Smooth muscle cell (in vitro differentiated cells): ENCODE data around the gene SNRPA. TPM values are rescaled to one million over a fixed set of nuclear protein-coding genes. Genes with fewer than 3 reads are reported as not detected.

Source experiments
- DNase-seq: peaks from one replicate; lab custom pipeline; 2025; ENCODE audit not compliant: unreplicated experiment; lab: John Stamatoyannopoulos, UW
- H2AFZ ChIP-seq: fragments of 200-600 bp; sonication (generic); 2 replicates; pipeline ENCODE4 v1.6.0; 2016; ENCODE audit warnings: antibody characterized with exemption, low read depth, mild to moderate bottlenecking
- H3F3A ChIP-seq: fragments of 200-600 bp; sonication (generic); 2 replicates; pipeline ENCODE4 v1.6.0; 2017; ENCODE audit warnings: antibody characterized with exemption, low read depth
- H3K27ac ChIP-seq: fragments of 200-600 bp; sonication (generic); 2 replicates; pipeline ENCODE4 v1.5.1; 2016; ENCODE audit warnings: low read depth, mild to moderate bottlenecking
- H3K27me3 ChIP-seq: fragments of 200-600 bp; sonication (generic); 2 replicates; pipeline ENCODE4 v1.6.1; 2016; ENCODE audit warnings: low read depth, mild to moderate bottlenecking
- H3K36me3 ChIP-seq: fragments of 200-600 bp; sonication (generic); 2 replicates; pipeline ENCODE4 v1.5.1; 2016; ENCODE audit warnings: low read depth
- H3K4me1 ChIP-seq: fragments of 200-600 bp; sonication (generic); 2 replicates; pipeline ENCODE4 v1.5.1; 2016; ENCODE audit warnings: low read depth
- H3K4me2 ChIP-seq: fragments of 200-600 bp; sonication (generic); 2 replicates; pipeline ENCODE4 v1.6.0; 2016; ENCODE audit warnings: mild to moderate bottlenecking
- H3K4me3 ChIP-seq: fragments of 200-600 bp; sonication (generic); 2 replicates; pipeline ENCODE4 v1.5.1; 2016; ENCODE audit warnings: mild to moderate bottlenecking
- H3K79me2 ChIP-seq: fragments of 200-600 bp; sonication (generic); 2 replicates; pipeline ENCODE4 v1.6.0; 2016; ENCODE audit warnings: low read depth, mild to moderate bottlenecking
- H3K9ac ChIP-seq: fragments of 200-600 bp; sonication (generic); 2 replicates; pipeline ENCODE4 v1.6.0; 2016; ENCODE audit warnings: low read depth
- H3K9me3 ChIP-seq: fragments of 200-600 bp; sonication (generic); replicated peaks from 2 replicates; pipeline ENCODE4 v1.5.1; 2016; ENCODE audit warnings: low read depth
- H4K20me1 ChIP-seq: fragments of 200-600 bp; sonication (generic); 2 replicates; pipeline ENCODE4 v1.6.0; 2016; ENCODE audit warnings: low read depth
- CTCF ChIP-seq: fragments of 200-600 bp; sonication (generic); IDR thresholded peaks from 2 replicates; pipeline ENCODE4 v1.5.1; 2017; ENCODE audit warnings: borderline replicate concordance, mild to moderate bottlenecking, antibody characterized with exemption; ENCODE audit not compliant: insufficient read depth, poor library complexity, severe bottlenecking
- WGBS: methylation state at CpG from one replicate; pipeline ENCODE4 v1.1.7; 2016; ENCODE audit warnings: low lambda C conversion rate; 5-methylcytosine and 5-hydroxymethylcytosine counted together
- polyA plus RNA-seq: library from polyadenylated mRNA; unstranded; fragments of >200 nt; fragmentation: Nextera tagmentation; extraction: Ambion mirVana; gene quantifications from 2 replicates; pipeline ENCODE4 v1.2.1, GENCODE V29; 2016
- total RNA-seq: library from RNA; depleted of rRNA; stranded (reverse); fragments of >200 nt; gene quantifications from 2 replicates; pipeline ENCODE4 v1.2.3, GENCODE V29; 2014

SNRPA gene
- total and polyA plus RNA-seq, 2 experiments from 2014 or later, result 30.3 to 87.7 TPM

GRCh38 chr19:40737102-40737644 lies 13.8 kb upstream of the SNRPA start:
- Histone ChIP-seq H3K27ac (no peak overlapping the region), H3K4me1 (no peaks in the 10 kb centered on the region), H3K4me3 (no peak overlapping the region), H3K4me2 (no peak overlapping the region), H4K20me1 (peaks cover 13% of the 10 kb centered on the region), H3K9ac (no peak overlapping the region), H3K27me3 (no peaks in the 10 kb centered on the region), H3K79me2 (no peaks in the 10 kb centered on the region), H3F3A (no peaks in the 10 kb centered on the region), H3K36me3 (peaks cover 4% of the 10 kb centered on the region), H3K9me3 (no peaks in the 10 kb centered on the region), H2AFZ (no peak overlapping the region)
- DNase-seq, result no peak
- no peak for TF ChIP-seq CTCF
- WGBS, result 94% methylated on average over 9 of the region's 9 CpGs

GRCh38 chr19:40739030-40739839 lies 11.8 kb upstream of the SNRPA start:
- Histone ChIP-seq H3K36me3 (peaks cover 4% of the 10 kb centered on the region), H3K9ac (no peak overlapping the region), H3K4me3 (no peak overlapping the region), H3K27me3 (no peaks in the 10 kb centered on the region), H3K27ac (no peak overlapping the region), H2AFZ (no peak overlapping the region), H3F3A (no peaks in the 10 kb centered on the region), H3K79me2 (no peaks in the 10 kb centered on the region), H3K9me3 (no peaks in the 10 kb centered on the region), H3K4me1 (no peaks in the 10 kb centered on the region), H4K20me1 (no peaks in the 10 kb centered on the region), H3K4me2 (no peak overlapping the region)
- WGBS, result 93% methylated on average over 22 of the region's 22 CpGs
- DNase-seq, result no peak
- no peak for TF ChIP-seq CTCF

- Histone ChIP-seq H3K27me3 (no peaks in the 10 kb centered on the region), H3F3A (peaks cover under 1% of the 10 kb centered on the region), H3K9me3 (no peaks in the 10 kb centered on the region), H3K4me1 (no peaks in the 10 kb centered on the region), H2AFZ (no peak overlapping the region), H3K9ac (no peak overlapping the region), H3K36me3 (peaks cover 4% of the 10 kb centered on the region), H4K20me1 (no peaks in the 10 kb centered on the region), H3K4me3 (no peak overlapping the region), H3K79me2 (no peaks in the 10 kb centered on the region), H3K4me2 (no peak overlapping the region), H3K27ac (no peak overlapping the region)
- WGBS, result 91% methylated on average over 16 of the region's 16 CpGs
- no peak for TF ChIP-seq CTCF
- DNase-seq, result no peak
These were observed 10.9 kb upstream of the SNRPA start for GRCh38 chr19:40739871-40740703.
